Right lobe of liver (tissue), 4 donors: ENCODE measurements around the gene SOBP.

Experiments used
- CTCF ChIP-seq, 4 donors: fragments of 200-600 bp in 3 of 4; fragments of 450-650 bp in 1 of 4; IDR thresholded peaks; one replicate each; pipeline versions ENCODE4 v1.5.1 to v1.8.0; 2016 to 2022; ENCODE audit warnings: antibody characterized with exemption in 4 of 4, mild to moderate bottlenecking in 2 of 4
- POLR2A ChIP-seq: fragments of 450-650 bp; IDR thresholded peaks from one replicate; pipeline ENCODE4 v1.6.1; 2017; ENCODE audit warnings: antibody characterized with exemption, mild to moderate bottlenecking
- donor health status: DM: no; HTN: no; CAD: no.
- donor health status: DM: no; HTN: no; CAD: no.
- donor health status: DM: no; HTN: yes; CAD: no.

- TF ChIP-seq CTCF (IDR thresholded peaks at IDR 0.05) (no peak), POLR2A (no peak)
These were observed 154.6 kb downstream of the SOBP start for GRCh38 chr6:107644513-107644912.
